Measurements from ENCODE around the gene TMEM61. TPM values are rescaled to one million over a fixed set of nuclear protein-coding genes. Genes with fewer than 3 reads are reported as not detected.

Gene TMEM61
- total RNA-seq, 1 experiment from 2014 or later, result 0.17 TPM

- no peak for DNase-seq (ENCODE audit: low spot score)
Observed at GRCh38 chr1:55039342-55040082, 59.1 kb downstream of the TMEM61 start, which contains the start of gene PCSK9. TSS of gene PCSK9 (plus strand) at chr1:55039548. CDS start at chr1:55039838, 290 bp downstream.

- no peak for DNase-seq (ENCODE audit: low spot score)
Observed at GRCh38 chr1:55040083-55040932, 59.9 kb downstream of the TMEM61 start.

GRCh38 chr1:55040933-55041494 is 60.6 kb downstream of the TMEM61 start:
- no peak for DNase-seq (ENCODE audit: low spot score)

- no peak for DNase-seq (ENCODE audit: low spot score)
Observed at GRCh38 chr1:55041613-55042012, 61.2 kb downstream of the TMEM61 start.

Other genes with a start within 250 kb of the TMEM61 start
- gene PARS2, start 216.1 kb upstream of the TMEM61 start, total RNA-seq (2014; rRNA removed; shearing (Covaris generic)), result 6.1 and 7.0 TPM in 2 replicates
- gene TTC22, start 179.3 kb upstream of the TMEM61 start, total RNA-seq (2014; rRNA removed; shearing (Covaris generic)), result not detected in 2 replicates
- 93.1 and 104 TPM in 2 replicates for gene DHCR24, start 93.4 kb upstream of the TMEM61 start, total RNA-seq (2014; rRNA removed; shearing (Covaris generic))
- not detected in 2 replicates for gene BSND, start 18.3 kb downstream of the TMEM61 start, total RNA-seq (2014; rRNA removed; shearing (Covaris generic))
- gene PCSK9, start 58.9 kb downstream of the TMEM61 start, total RNA-seq (2014; rRNA removed; shearing (Covaris generic)), result 0.04 TPM in 1 of 2 replicates, not detected in the other
- 18.0 and 20.4 TPM in 2 replicates for gene USP24, start 234.7 kb downstream of the TMEM61 start, total RNA-seq (2014; rRNA removed; shearing (Covaris generic))